Esophagus squamous epithelium (tissue), 5 donors: ENCODE measurements around the gene SPNS2. TPM values are rescaled to one million over a fixed set of nuclear protein-coding genes. Genes with fewer than 3 reads are reported as not detected.

Experiments
- DNase-seq: peaks from one replicate; lab custom pipeline; 2025; lab: John Stamatoyannopoulos, UW
- H3K27ac ChIP-seq, 4 donors: fragments of 200-600 bp; sonication (generic); one replicate each; pipeline ENCODE4 v1.5.1; 2016 to 2019; ENCODE audit warnings: mild to moderate bottlenecking in 1 of 4
- H3K27me3 ChIP-seq, 4 donors: fragments of 200-600 bp; sonication (generic); 1 replicate in 3 of 4; 2 replicates in 1 of 4; pipeline versions ENCODE4 v1.5.1 to v1.6.0; 2017 to 2021; ENCODE audit warnings: antibody characterized with exemption in 1 of 4
- H3K36me3 ChIP-seq, 3 donors: fragments of 200-600 bp; sonication (generic); one replicate each; pipeline ENCODE4 v1.5.1; 2016 to 2019
- H3K4me1 ChIP-seq, 3 donors: fragments of 200-600 bp; sonication (generic); one replicate each; pipeline ENCODE4 v1.5.1; 2017 to 2019
- H3K4me3 ChIP-seq, 4 donors: fragments of 200-600 bp; sonication (generic); 1 replicate in 3 of 4; 2 replicates in 1 of 4; pipeline ENCODE4 v1.5.1; 2016 to 2019; ENCODE audit warnings: mild to moderate bottlenecking in 2 of 4, moderate library complexity in 1 of 4
- H3K9me3 ChIP-seq, 3 donors: fragments of 200-600 bp; sonication (generic); one replicate each; pipeline ENCODE4 v1.5.1; 2016 to 2019
- POLR2A ChIP-seq, 4 donors: fragments of 450-650 bp; IDR thresholded peaks; one replicate each; pipeline ENCODE4 v1.6.1; 2017; ENCODE audit warnings: antibody characterized with exemption in 4 of 4, mild to moderate bottlenecking in 4 of 4, moderate library complexity in 3 of 4
- WGBS, 2 donors: methylation state at CpG; one replicate each; pipeline ENCODE4 v1.1.5; 2018; 5-methylcytosine and 5-hydroxymethylcytosine counted together
- intact Hi-C: fragments of 100-400 bp; cut with DNase I; formaldehyde crosslinking; loops from one replicate; pipeline ENCODE4 v1.15.0; 2022
- total RNA-seq, 4 donors: library from RNA; depleted of rRNA; stranded (reverse); fragments of >200 nt; gene quantifications; one replicate each; pipeline ENCODE4 v1.1.0, GENCODE V29; 2016
- TF ChIP-seq, protein P1 (sequence below), 6 experiments: fragments of 450-650 bp in 4 of 6; fragments of 200-600 bp in 2 of 6; sonication (generic) in 2 of 6; IDR thresholded peaks; one replicate each; pipeline ENCODE4 v1.5.1; 2016 to 2019; ENCODE audit warnings: antibody characterized with exemption in 6 of 6, mild to moderate bottlenecking in 4 of 6, moderate library complexity in 4 of 6
- donor health status: DM: yes; HTN: yes; CAD: no.

Gene SPNS2
- total RNA-seq, 4 donors from 2014 or later = 36.8 to 66.6 (median 47.6) TPM

DNA sequence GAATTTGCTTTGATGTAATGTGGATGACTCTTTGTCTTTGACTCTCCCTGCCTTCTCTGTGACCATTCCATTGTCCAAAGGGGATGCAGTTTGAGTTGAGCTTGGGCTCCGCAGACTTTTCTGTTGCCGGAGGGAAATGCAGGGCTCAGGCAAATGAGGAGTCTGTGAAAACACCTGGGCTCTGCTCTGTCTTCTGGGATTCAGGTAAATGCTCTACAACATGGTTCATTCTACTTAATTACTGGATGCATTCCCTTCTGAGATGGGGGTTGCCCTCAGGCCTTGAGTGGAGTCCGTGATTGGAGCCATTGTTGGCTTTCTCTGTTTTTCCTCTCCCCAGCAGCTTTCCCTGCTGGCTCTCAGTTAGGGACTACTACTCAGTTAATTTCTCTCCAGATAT, 26.4 kb upstream of the SPNS2 start:
- Histone ChIP-seq H3K4me3 (no peak overlapping the region), H3K4me1 (peaks cover 10 to 18% (median 12%) of the 10 kb centered on the region in 3 donors), H3K9me3 (no peaks in the 10 kb centered on the region), H3K27me3 (peaks cover 0 to 6% (median 0%) of the 10 kb centered on the region in 4 donors), H3K27ac (no peak overlapping the region), H3K36me3 (no peaks in the 10 kb centered on the region)
- intact Hi-C loops = no loop called here
- WGBS, 2 donors = 76 to 84% methylated on average over 2 to 3 of the region's 3 CpGs
- no peak for DNase-seq
- TF ChIP-seq, protein P1, sequence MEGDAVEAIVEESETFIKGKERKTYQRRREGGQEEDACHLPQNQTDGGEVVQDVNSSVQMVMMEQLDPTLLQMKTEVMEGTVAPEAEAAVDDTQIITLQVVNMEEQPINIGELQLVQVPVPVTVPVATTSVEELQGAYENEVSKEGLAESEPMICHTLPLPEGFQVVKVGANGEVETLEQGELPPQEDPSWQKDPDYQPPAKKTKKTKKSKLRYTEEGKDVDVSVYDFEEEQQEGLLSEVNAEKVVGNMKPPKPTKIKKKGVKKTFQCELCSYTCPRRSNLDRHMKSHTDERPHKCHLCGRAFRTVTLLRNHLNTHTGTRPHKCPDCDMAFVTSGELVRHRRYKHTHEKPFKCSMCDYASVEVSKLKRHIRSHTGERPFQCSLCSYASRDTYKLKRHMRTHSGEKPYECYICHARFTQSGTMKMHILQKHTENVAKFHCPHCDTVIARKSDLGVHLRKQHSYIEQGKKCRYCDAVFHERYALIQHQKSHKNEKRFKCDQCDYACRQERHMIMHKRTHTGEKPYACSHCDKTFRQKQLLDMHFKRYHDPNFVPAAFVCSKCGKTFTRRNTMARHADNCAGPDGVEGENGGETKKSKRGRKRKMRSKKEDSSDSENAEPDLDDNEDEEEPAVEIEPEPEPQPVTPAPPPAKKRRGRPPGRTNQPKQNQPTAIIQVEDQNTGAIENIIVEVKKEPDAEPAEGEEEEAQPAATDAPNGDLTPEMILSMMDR (IDR thresholded peaks at IDR 0.05) = no peak
- TF ChIP-seq POLR2A (IDR thresholded peaks at IDR 0.05) = no peak

- Histone ChIP-seq H3K9me3 (no peaks in the 10 kb centered on the region), H3K27ac (no peak overlapping the region), H3K4me3 (no peak overlapping the region), H3K27me3 (peaks cover 0 to 6% (median 0%) of the 10 kb centered on the region in 4 donors), H3K4me1 (peaks cover 10 to 22% (median 12%) of the 10 kb centered on the region in 3 donors), H3K36me3 (no peaks in the 10 kb centered on the region)
- DNase-seq = no peak
- 100% methylated on average over 2 of the region's 13 CpGs; no CpG with 5 or more reads in 1 of the 2 donors for WGBS, 2 donors
- no peak for TF ChIP-seq POLR2A (IDR thresholded peaks at IDR 0.05)
- TF ChIP-seq, protein P1 (IDR thresholded peaks at IDR 0.05) = no peak
- intact Hi-C loops = no loop called here
Observed at GRCh38 chr17:4474093-4474492, 24.6 kb upstream of the SPNS2 start.

GRCh38 chr17:4475001-4475400, 23.7 kb upstream of the SPNS2 start:
- intact Hi-C loops = no loop called here
- no peaks in the 10 kb centered on the region for H3K36me3 ChIP-seq
- peaks cover 10 to 25% (median 12%) of the 10 kb centered on the region in 3 donors for H3K4me1 ChIP-seq
- no peak overlapping the region for H3K4me3 ChIP-seq
- no peak overlapping the region for H3K27ac ChIP-seq
- 81 to 83% methylated on average over 2 to 4 of the region's 9 CpGs for WGBS, 2 donors
- H3K27me3 ChIP-seq = peaks cover 0 to 6% (median 0%) of the 10 kb centered on the region in 4 donors
- H3K9me3 ChIP-seq = no peaks in the 10 kb centered on the region
- no peak for DNase-seq
- TF ChIP-seq POLR2A (IDR thresholded peaks at IDR 0.05) = no peak
- TF ChIP-seq, protein P1 (IDR thresholded peaks at IDR 0.05) = no peak

- DNase-seq = no peak
- no peaks in the 10 kb centered on the region for H3K36me3 ChIP-seq
- no peak overlapping the region for H3K4me3 ChIP-seq
- TF ChIP-seq, protein P1 (IDR thresholded peaks at IDR 0.05) = no peak
- no peak for TF ChIP-seq POLR2A (IDR thresholded peaks at IDR 0.05)
- peaks cover 0 to 6% (median 0%) of the 10 kb centered on the region in 4 donors for H3K27me3 ChIP-seq
- H3K4me1 ChIP-seq = peaks cover 10 to 30% (median 12%) of the 10 kb centered on the region in 3 donors
- intact Hi-C loops = no loop called here
- H3K27ac ChIP-seq = peak overlapping the region in 1 of 4 donors; percentile 55
- H3K9me3 ChIP-seq = no peaks in the 10 kb centered on the region
- 86 to 94% methylated on average over 4 to 6 of the region's 7 CpGs for WGBS, 2 donors
Observed at GRCh38 chr17:4475463-4475862, 23.2 kb upstream of the SPNS2 start.

- Histone ChIP-seq H3K27ac (peak overlapping the region in 3 of 4 donors; percentile 48 to 55 (median 55)), H3K9me3 (no peaks in the 10 kb centered on the region), H3K27me3 (peaks cover 0 to 6% (median 0%) of the 10 kb centered on the region in 4 donors), H3K4me1 (peaks cover 10 to 35% (median 14%) of the 10 kb centered on the region in 3 donors), H3K36me3 (no peaks in the 10 kb centered on the region), H3K4me3 (no peak overlapping the region)
- intact Hi-C loops = no loop called here
- TF ChIP-seq, protein P1 (IDR thresholded peaks at IDR 0.05) = no peak
- no peak for TF ChIP-seq POLR2A (IDR thresholded peaks at IDR 0.05)
- DNase-seq = no peak
- WGBS, 2 donors = no CpG with 5 or more reads among the region's 14 CpGs
Observed at GRCh38 chr17:4476017-4476416, 22.7 kb upstream of the SPNS2 start.
